Measurements from ENCODE around the gene SAP130.

SAP130 gene

DNA sequence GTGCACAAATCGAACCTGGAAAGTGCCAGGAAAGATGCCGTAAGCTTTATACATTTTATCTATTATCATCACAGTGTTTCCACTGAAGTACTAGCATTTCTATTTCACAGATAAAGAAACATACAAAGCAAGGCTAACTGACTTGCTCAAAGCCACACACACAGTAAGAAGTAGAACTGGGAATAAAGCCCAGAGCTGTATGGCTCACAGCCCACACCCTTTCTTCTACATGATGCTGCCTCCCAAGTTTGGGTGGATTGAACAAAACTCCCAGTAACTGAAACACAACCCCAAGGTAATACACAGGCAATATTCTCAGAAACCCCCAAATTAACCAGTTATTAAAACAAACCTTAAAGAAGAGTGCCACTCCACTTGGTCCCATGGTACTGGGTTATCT, 11.2 kb downstream of the SAP130 start:
- no peak for ATAC-seq
- TF ChIP-seq, protein P1, sequence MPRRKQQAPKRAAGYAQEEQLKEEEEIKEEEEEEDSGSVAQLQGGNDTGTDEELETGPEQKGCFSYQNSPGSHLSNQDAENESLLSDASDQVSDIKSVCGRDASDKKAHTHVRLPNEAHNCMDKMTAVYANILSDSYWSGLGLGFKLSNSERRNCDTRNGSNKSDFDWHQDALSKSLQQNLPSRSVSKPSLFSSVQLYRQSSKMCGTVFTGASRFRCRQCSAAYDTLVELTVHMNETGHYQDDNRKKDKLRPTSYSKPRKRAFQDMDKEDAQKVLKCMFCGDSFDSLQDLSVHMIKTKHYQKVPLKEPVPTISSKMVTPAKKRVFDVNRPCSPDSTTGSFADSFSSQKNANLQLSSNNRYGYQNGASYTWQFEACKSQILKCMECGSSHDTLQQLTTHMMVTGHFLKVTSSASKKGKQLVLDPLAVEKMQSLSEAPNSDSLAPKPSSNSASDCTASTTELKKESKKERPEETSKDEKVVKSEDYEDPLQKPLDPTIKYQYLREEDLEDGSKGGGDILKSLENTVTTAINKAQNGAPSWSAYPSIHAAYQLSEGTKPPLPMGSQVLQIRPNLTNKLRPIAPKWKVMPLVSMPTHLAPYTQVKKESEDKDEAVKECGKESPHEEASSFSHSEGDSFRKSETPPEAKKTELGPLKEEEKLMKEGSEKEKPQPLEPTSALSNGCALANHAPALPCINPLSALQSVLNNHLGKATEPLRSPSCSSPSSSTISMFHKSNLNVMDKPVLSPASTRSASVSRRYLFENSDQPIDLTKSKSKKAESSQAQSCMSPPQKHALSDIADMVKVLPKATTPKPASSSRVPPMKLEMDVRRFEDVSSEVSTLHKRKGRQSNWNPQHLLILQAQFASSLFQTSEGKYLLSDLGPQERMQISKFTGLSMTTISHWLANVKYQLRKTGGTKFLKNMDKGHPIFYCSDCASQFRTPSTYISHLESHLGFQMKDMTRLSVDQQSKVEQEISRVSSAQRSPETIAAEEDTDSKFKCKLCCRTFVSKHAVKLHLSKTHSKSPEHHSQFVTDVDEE (CRISPR knock-in tag; IDR thresholded peaks at IDR 0.05): no peak
- TF ChIP-seq OSR1 (CRISPR knock-in tag; IDR thresholded peaks at IDR 0.05): no peak
- no peak for TF ChIP-seq TOX (CRISPR knock-in tag; IDR thresholded peaks at IDR 0.05; ENCODE audit: borderline replicate concordance)
- no peak for TF ChIP-seq GLIS3 (CRISPR knock-in tag; IDR thresholded peaks at IDR 0.05)
- TF ChIP-seq, protein P2, sequence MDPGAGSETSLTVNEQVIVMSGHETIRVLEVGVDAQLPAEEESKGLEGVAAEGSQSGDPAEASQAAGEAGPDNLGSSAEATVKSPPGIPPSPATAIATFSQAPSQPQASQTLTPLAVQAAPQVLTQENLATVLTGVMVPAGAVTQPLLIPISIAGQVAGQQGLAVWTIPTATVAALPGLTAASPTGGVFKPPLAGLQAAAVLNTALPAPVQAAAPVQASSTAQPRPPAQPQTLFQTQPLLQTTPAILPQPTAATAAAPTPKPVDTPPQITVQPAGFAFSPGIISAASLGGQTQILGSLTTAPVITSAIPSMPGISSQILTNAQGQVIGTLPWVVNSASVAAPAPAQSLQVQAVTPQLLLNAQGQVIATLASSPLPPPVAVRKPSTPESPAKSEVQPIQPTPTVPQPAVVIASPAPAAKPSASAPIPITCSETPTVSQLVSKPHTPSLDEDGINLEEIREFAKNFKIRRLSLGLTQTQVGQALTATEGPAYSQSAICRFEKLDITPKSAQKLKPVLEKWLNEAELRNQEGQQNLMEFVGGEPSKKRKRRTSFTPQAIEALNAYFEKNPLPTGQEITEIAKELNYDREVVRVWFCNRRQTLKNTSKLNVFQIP (CRISPR knock-in tag; IDR thresholded peaks at IDR 0.05; ENCODE audit: borderline replicate concordance, low read depth): no peak
- TF ChIP-seq TCF4 (CRISPR knock-in tag; IDR thresholded peaks at IDR 0.05; ENCODE audit: borderline replicate concordance): no peak
- no peak for TF ChIP-seq ZC3H10 (CRISPR knock-in tag; IDR thresholded peaks at IDR 0.05)
- TF ChIP-seq PPARA (CRISPR knock-in tag; IDR thresholded peaks at IDR 0.05; ENCODE audit: borderline replicate concordance): no peak
- no peak for TF ChIP-seq CSDC2 (CRISPR knock-in tag; IDR thresholded peaks at IDR 0.05)
- TF ChIP-seq ZFP30 (CRISPR knock-in tag; IDR thresholded peaks at IDR 0.05): no peak

DNA sequence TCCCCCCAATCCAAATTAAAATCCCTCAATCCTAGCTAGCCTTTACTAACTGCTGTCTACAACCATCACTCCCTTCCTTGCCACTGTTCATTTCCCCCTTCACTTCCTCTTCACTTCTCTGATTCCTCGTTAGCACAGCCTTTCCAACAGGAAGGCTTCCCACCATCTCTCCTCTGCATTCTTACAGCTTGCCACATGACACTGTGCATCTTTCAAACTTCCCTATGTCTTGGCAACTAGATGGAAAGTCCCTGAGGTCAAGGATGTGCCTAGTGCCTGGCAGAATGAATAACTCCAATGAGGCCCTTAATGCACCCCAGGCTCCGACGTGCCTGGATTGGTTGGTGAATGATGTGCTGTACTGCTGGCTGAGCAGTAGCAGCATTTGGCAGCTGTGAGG, 15.2 kb downstream of the SAP130 start:
- TF ChIP-seq, protein P2 (CRISPR knock-in tag; IDR thresholded peaks at IDR 0.05; ENCODE audit: borderline replicate concordance, low read depth): no peak
- TF ChIP-seq ZNF70 (CRISPR knock-in tag; IDR thresholded peaks at IDR 0.05): no peak
- TF ChIP-seq ZNF8 (CRISPR knock-in tag; IDR thresholded peaks at IDR 0.05): no peak
- ATAC-seq: no peak

GRCh38 chr2:128008074-128008672, 19.7 kb downstream of the SAP130 start:
- no peak for TF ChIP-seq PPARA (CRISPR knock-in tag; IDR thresholded peaks at IDR 0.05; ENCODE audit: borderline replicate concordance)
- TF ChIP-seq, protein P3, sequence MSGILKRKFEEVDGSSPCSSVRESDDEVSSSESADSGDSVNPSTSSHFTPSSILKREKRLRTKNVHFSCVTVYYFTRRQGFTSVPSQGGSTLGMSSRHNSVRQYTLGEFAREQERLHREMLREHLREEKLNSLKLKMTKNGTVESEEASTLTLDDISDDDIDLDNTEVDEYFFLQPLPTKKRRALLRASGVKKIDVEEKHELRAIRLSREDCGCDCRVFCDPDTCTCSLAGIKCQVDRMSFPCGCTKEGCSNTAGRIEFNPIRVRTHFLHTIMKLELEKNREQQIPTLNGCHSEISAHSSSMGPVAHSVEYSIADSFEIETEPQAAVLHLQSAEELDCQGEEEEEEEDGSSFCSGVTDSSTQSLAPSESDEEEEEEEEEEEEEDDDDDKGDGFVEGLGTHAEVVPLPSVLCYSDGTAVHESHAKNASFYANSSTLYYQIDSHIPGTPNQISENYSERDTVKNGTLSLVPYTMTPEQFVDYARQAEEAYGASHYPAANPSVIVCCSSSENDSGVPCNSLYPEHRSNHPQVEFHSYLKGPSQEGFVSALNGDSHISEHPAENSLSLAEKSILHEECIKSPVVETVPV (CRISPR knock-in tag; IDR thresholded peaks at IDR 0.05): no peak
- TF ChIP-seq, protein P4, sequence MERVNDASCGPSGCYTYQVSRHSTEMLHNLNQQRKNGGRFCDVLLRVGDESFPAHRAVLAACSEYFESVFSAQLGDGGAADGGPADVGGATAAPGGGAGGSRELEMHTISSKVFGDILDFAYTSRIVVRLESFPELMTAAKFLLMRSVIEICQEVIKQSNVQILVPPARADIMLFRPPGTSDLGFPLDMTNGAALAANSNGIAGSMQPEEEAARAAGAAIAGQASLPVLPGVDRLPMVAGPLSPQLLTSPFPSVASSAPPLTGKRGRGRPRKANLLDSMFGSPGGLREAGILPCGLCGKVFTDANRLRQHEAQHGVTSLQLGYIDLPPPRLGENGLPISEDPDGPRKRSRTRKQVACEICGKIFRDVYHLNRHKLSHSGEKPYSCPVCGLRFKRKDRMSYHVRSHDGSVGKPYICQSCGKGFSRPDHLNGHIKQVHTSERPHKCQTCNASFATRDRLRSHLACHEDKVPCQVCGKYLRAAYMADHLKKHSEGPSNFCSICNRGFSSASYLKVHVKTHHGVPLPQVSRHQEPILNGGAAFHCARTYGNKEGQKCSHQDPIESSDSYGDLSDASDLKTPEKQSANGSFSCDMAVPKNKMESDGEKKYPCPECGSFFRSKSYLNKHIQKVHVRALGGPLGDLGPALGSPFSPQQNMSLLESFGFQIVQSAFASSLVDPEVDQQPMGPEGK (CRISPR knock-in tag; IDR thresholded peaks at IDR 0.05; ENCODE audit: borderline replicate concordance): no peak
- TF ChIP-seq ESRRG (CRISPR knock-in tag; IDR thresholded peaks at IDR 0.05): no peak
- TF ChIP-seq ZNF565 (CRISPR knock-in tag; conservative IDR thresholded peaks at IDR 0.05; ENCODE audit: low read depth): no peak
- TF ChIP-seq SNAI2 (CRISPR knock-in tag; IDR thresholded peaks at IDR 0.05): no peak
- TF ChIP-seq OSR1 (CRISPR knock-in tag; IDR thresholded peaks at IDR 0.05): no peak
- ATAC-seq: no peak

DNA sequence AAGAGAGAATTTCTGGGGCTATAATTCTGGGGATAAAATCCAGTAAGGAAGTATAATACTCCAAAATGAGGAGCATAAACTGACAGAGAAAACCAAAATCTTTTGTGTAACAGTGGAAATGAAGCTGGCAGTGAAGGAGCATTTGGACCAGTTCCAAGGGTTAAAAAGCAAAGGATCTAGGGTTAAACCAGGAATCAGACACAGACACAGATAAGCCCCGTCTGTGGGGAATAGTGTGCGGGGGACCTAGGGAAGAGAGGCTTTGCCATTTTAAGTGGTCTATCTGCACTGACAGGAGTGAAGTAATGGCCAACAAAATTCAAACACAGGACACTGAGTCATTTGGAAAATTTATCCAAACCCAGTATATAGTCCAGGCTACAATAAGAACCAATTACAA, 23.4 kb downstream of the SAP130 start:
- ATAC-seq: no peak
- TF ChIP-seq, protein P4 (CRISPR knock-in tag; IDR thresholded peaks at IDR 0.05; ENCODE audit: borderline replicate concordance): no peak
- no peak for TF ChIP-seq ISL1 (CRISPR knock-in tag; IDR thresholded peaks at IDR 0.05)
- no peak for TF ChIP-seq ZNF8 (CRISPR knock-in tag; IDR thresholded peaks at IDR 0.05)
- no peak for TF ChIP-seq ZNF565 (CRISPR knock-in tag; conservative IDR thresholded peaks at IDR 0.05; ENCODE audit: low read depth)
- no peak for TF ChIP-seq ZC3H10 (CRISPR knock-in tag; IDR thresholded peaks at IDR 0.05)
- TF ChIP-seq TCF4 (CRISPR knock-in tag; IDR thresholded peaks at IDR 0.05; ENCODE audit: borderline replicate concordance): no peak
- TF ChIP-seq RARB (CRISPR knock-in tag; IDR thresholded peaks at IDR 0.05): no peak
- TF ChIP-seq TOX (CRISPR knock-in tag; IDR thresholded peaks at IDR 0.05; ENCODE audit: borderline replicate concordance): no peak
- no peak for TF ChIP-seq ZFP3 (CRISPR knock-in tag; IDR thresholded peaks at IDR 0.05)
- no peak for TF ChIP-seq GLIS3 (CRISPR knock-in tag; IDR thresholded peaks at IDR 0.05)
- no peak for TF ChIP-seq OSR1 (CRISPR knock-in tag; IDR thresholded peaks at IDR 0.05)
- no peak for TF ChIP-seq CREB5 (CRISPR knock-in tag; IDR thresholded peaks at IDR 0.05; ENCODE audit: low read depth)
- TF ChIP-seq ARNTL (CRISPR knock-in tag; IDR thresholded peaks at IDR 0.05; ENCODE audit: borderline replicate concordance, low read depth): no peak

Data from SK-N-SH treated with all-trans-retinoic acid at 6 μM for 48 hours (cell line).